HEK293 (cell line): ENCODE results near the gene FAM83E.

Experiments used
- EGR2 ChIP-seq: fragments of 450-650 bp; formaldehyde crosslinking; IDR thresholded peaks from 2 replicates; pipeline ENCODE4 v1.5.1; 2016; ENCODE audit warnings: low read depth, missing biosample characterization, missing genetic modification characterization
- IKZF3 ChIP-seq: fragments of 450-650 bp; IDR thresholded peaks from 2 replicates; pipeline ENCODE4 v1.5.0; 2018; ENCODE audit warnings: missing biosample characterization, mild to moderate bottlenecking, missing genetic modification characterization, moderate library complexity
- KLF10 ChIP-seq: fragments of 450-650 bp; IDR thresholded peaks from 2 replicates; pipeline ENCODE4 v1.5.1; 2018; ENCODE audit warnings: missing biosample characterization, mild to moderate bottlenecking, missing genetic modification characterization
- KLF7 ChIP-seq: fragments of 450-650 bp; formaldehyde crosslinking; IDR thresholded peaks from 2 replicates; pipeline ENCODE4 v1.5.1; 2016; ENCODE audit warnings: missing biosample characterization, missing genetic modification characterization, borderline replicate concordance
- KLF8 ChIP-seq: fragments of 450-650 bp; formaldehyde crosslinking; IDR thresholded peaks from 2 replicates; pipeline ENCODE4 v1.5.1; 2016; ENCODE audit warnings: missing biosample characterization, missing genetic modification characterization
- MZF1 ChIP-seq: fragments of 450-650 bp; formaldehyde crosslinking; IDR thresholded peaks from 2 replicates; pipeline ENCODE4 v1.5.1; 2017; ENCODE audit warnings: missing biosample characterization, missing genetic modification characterization, borderline replicate concordance
- OVOL3 ChIP-seq: fragments of 450-650 bp; formaldehyde crosslinking; IDR thresholded peaks from 2 replicates; pipeline ENCODE4 v1.5.1; 2016; ENCODE audit warnings: missing biosample characterization, missing genetic modification characterization
- PRDM10 ChIP-seq: fragments of 450-650 bp; formaldehyde crosslinking; IDR thresholded peaks from 2 replicates; pipeline ENCODE4 v1.5.1; 2016; ENCODE audit warnings: missing biosample characterization, missing genetic modification characterization
- SP2 ChIP-seq: fragments of 450-650 bp; formaldehyde crosslinking; IDR thresholded peaks from 2 replicates; pipeline ENCODE4 v1.5.1; 2016; ENCODE audit warnings: missing biosample characterization, missing genetic modification characterization
- TSHZ1 ChIP-seq: fragments of 450-650 bp; formaldehyde crosslinking; IDR thresholded peaks from 2 replicates; pipeline ENCODE4 v1.5.1; 2016; ENCODE audit warnings: missing biosample characterization, missing genetic modification characterization, borderline replicate concordance
- YY1 ChIP-seq: fragments of 450-650 bp; formaldehyde crosslinking; IDR thresholded peaks from 2 replicates; pipeline ENCODE4 v1.5.1; 2018; ENCODE audit warnings: missing biosample characterization, missing genetic modification characterization
- ZBTB17 ChIP-seq: fragments of 450-650 bp; formaldehyde crosslinking; IDR thresholded peaks from 2 replicates; pipeline ENCODE4 v1.5.1; 2016; ENCODE audit warnings: missing biosample characterization, missing genetic modification characterization
- ZBTB20 ChIP-seq: fragments of 450-650 bp; formaldehyde crosslinking; IDR thresholded peaks from 2 replicates; pipeline ENCODE4 v1.5.1; 2016; ENCODE audit warnings: missing biosample characterization, missing genetic modification characterization
- ZBTB48 ChIP-seq: fragments of 450-650 bp; formaldehyde crosslinking; IDR thresholded peaks from 2 replicates; pipeline ENCODE4 v1.5.1; 2016; ENCODE audit warnings: missing biosample characterization, missing genetic modification characterization
- ZBTB8A ChIP-seq: fragments of 450-650 bp; formaldehyde crosslinking; IDR thresholded peaks from 2 replicates; pipeline ENCODE4 v1.5.1; 2016; ENCODE audit warnings: missing biosample characterization, missing genetic modification characterization
- ZFHX2 ChIP-seq: fragments of 450-650 bp; formaldehyde crosslinking; conservative IDR thresholded peaks from 2 replicates; pipeline ENCODE4 v1.5.1; 2016; ENCODE audit warnings: missing biosample characterization, missing genetic modification characterization
- ZFP37 ChIP-seq: fragments of 450-650 bp; formaldehyde crosslinking; IDR thresholded peaks from 2 replicates; pipeline ENCODE4 v1.5.1; 2016; ENCODE audit warnings: missing biosample characterization, missing genetic modification characterization
- ZFP41 ChIP-seq: fragments of 450-650 bp; formaldehyde crosslinking; IDR thresholded peaks from 2 replicates; pipeline ENCODE4 v1.5.1; 2016; ENCODE audit warnings: missing biosample characterization, missing genetic modification characterization, borderline replicate concordance
- ZFP69B ChIP-seq: fragments of 450-650 bp; formaldehyde crosslinking; IDR thresholded peaks from 2 replicates; pipeline ENCODE4 v1.5.1; 2016; ENCODE audit warnings: missing biosample characterization, missing genetic modification characterization
- ZNF169 ChIP-seq: fragments of 450-650 bp; formaldehyde crosslinking; IDR thresholded peaks from 2 replicates; pipeline ENCODE4 v1.5.1; 2016; ENCODE audit warnings: missing biosample characterization, missing genetic modification characterization
- ZNF2 ChIP-seq: fragments of 450-650 bp; formaldehyde crosslinking; IDR thresholded peaks from 2 replicates; pipeline ENCODE4 v1.5.1; 2016; ENCODE audit warnings: missing biosample characterization, missing genetic modification characterization
- ZNF211 ChIP-seq: fragments of 450-650 bp; formaldehyde crosslinking; IDR thresholded peaks from 2 replicates; pipeline ENCODE4 v1.5.1; 2016; ENCODE audit warnings: low read depth, missing biosample characterization, missing genetic modification characterization
- ZNF324 ChIP-seq: fragments of 450-650 bp; formaldehyde crosslinking; IDR thresholded peaks from 2 replicates; pipeline ENCODE4 v1.5.1; 2016; ENCODE audit warnings: missing biosample characterization, missing genetic modification characterization
- ZNF391 ChIP-seq: fragments of 450-650 bp; formaldehyde crosslinking; IDR thresholded peaks from 2 replicates; pipeline ENCODE4 v1.5.1; 2016; ENCODE audit warnings: low read depth, missing biosample characterization, missing genetic modification characterization, borderline replicate concordance
- ZNF423 ChIP-seq: fragments of 450-650 bp; formaldehyde crosslinking; IDR thresholded peaks from 2 replicates; pipeline ENCODE4 v1.5.1; 2016; ENCODE audit warnings: missing biosample characterization, missing genetic modification characterization
- ZNF529 ChIP-seq: fragments of 450-650 bp; formaldehyde crosslinking; IDR thresholded peaks from 2 replicates; pipeline ENCODE4 v1.5.1; 2017; ENCODE audit warnings: missing genetic modification characterization, missing biosample characterization; ENCODE audit not compliant: insufficient replicate concordance
- ZNF600 ChIP-seq: fragments of 450-650 bp; formaldehyde crosslinking; IDR thresholded peaks from 2 replicates; pipeline ENCODE4 v1.5.1; 2016; ENCODE audit warnings: missing biosample characterization, missing genetic modification characterization
- ZNF76 ChIP-seq: fragments of 450-650 bp; formaldehyde crosslinking; IDR thresholded peaks from 2 replicates; pipeline ENCODE4; 2016; ENCODE audit warnings: low read depth, missing biosample characterization, missing genetic modification characterization, borderline replicate concordance
- TF ChIP-seq, protein P1 (sequence below): fragments of 450-650 bp; formaldehyde crosslinking; IDR thresholded peaks from 2 replicates; pipeline ENCODE4 v1.5.1; 2016; ENCODE audit warnings: missing biosample characterization, missing genetic modification characterization
- TF ChIP-seq, protein P2 (sequence below): fragments of 450-650 bp; formaldehyde crosslinking; IDR thresholded peaks from 2 replicates; pipeline ENCODE4 v1.5.1; 2017; ENCODE audit warnings: missing biosample characterization, mild to moderate bottlenecking, missing genetic modification characterization, moderate library complexity

FAM83E gene

DNA sequence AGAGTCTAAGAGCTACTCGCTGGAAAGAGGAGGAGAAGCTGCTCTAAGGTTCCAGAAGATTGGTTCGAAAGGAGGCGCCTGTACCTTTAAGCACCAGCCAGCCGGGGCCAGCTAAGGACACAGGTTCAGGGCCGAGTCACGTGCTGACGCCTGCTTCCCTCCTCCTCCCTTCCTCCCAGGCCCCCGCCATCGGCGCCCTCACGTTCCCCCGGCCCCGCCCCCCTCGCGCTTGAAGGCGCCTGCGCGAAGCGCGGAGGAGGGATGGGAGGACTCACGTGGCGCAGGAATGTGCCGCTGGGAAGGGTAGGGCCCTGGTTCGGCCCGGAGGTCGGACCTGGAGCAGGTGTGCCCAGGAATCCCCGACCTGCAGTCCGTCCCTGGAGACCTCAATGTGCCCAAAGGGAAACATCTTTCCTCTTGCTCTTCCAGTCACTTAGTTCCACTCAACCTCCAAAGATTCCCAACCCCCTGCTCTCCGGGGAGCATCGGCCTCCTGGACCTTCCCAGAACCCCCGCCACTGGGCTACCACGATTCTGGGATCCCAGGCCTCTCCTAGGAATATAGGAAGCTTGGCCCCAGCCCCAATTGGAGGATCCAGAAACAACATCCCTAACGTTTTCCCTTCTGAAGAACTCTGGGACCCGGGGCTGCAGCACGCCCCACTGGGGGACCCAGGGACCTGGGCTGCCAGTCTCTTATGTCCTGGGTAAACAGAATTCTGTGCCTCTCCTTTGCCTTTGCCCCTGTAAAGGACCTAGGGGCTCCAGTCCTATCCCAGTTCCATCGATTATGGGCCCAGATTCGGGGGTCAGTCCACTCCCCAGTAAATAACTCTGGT, 19.8 kb upstream of the FAM83E start (continued):
- TF ChIP-seq ZNF529 (no peak), ZNF600 (tag by site-specific recombination) (peak; percentile 89; the same call in 1 of the 2 replicates), KLF8 (tag by site-specific recombination) (peak; percentile 84), ZNF169 (no peak), ZNF76 (peak; percentile 94), ZFP69B (tag by site-specific recombination) (0 out of 2 replicates have a peak, but pooled peaks have one; percentile 37), ZFP41 (tag by site-specific recombination) (no peak), KLF7 (peak; percentile 66; the same call in 1 of the 2 replicates), ZNF391 (tag by site-specific recombination) (0 out of 2 replicates have a peak, but pooled peaks have one; percentile 16), KLF10 (peak; percentile 87), PRDM10 (tag by site-specific recombination) (peak; percentile 99), ZNF211 (tag by site-specific recombination) (no peak), MZF1 (0 out of 2 replicates have a peak, but pooled peaks have one; percentile 46), ZBTB17 (peak; percentile 56), EGR2 (tag by site-specific recombination) (peak; percentile 88), TSHZ1 (no peak), ZNF324 (tag by site-specific recombination) (no peak), ZFHX2 (peak; percentile 87), OVOL3 (tag by site-specific recombination) (no peak), YY1 (tag by site-specific recombination) (no peak), IKZF3 (tag by site-specific recombination) (peak; percentile 95), ZNF2 (tag by site-specific recombination) (peak; percentile 48; the same call in 1 of the 2 replicates), ZBTB8A (peak; percentile 59), ZBTB20 (tag by site-specific recombination) (peak; percentile 84), SP2 (tag by site-specific recombination) (peak; percentile 83), ZNF423 (peak; percentile 53; the same call in 1 of the 2 replicates), ZBTB48 (peak; percentile 59), ZFP37 (tag by site-specific recombination) (0 out of 2 replicates have a peak, but pooled peaks have one; percentile 20)
- TF ChIP-seq, protein P1, sequence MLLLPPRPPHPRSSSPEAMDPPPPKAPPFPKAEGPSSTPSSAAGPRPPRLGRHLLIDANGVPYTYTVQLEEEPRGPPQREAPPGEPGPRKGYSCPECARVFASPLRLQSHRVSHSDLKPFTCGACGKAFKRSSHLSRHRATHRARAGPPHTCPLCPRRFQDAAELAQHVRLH (tag by site-specific recombination), result peak; percentile 84
- TF ChIP-seq, protein P2, sequence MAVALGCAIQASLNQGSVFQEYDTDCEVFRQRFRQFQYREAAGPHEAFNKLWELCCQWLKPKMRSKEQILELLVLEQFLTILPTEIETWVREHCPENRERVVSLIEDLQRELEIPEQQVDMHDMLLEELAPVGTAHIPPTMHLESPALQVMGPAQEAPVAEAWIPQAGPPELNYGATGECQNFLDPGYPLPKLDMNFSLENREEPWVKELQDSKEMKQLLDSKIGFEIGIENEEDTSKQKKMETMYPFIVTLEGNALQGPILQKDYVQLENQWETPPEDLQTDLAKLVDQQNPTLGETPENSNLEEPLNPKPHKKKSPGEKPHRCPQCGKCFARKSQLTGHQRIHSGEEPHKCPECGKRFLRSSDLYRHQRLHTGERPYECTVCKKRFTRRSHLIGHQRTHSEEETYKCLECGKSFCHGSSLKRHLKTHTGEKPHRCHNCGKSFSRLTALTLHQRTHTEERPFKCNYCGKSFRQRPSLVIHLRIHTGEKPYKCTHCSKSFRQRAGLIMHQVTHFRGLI, result no peak
